ENCODE measurements around the gene SMC1B. TPM values are rescaled to one million over a fixed set of nuclear protein-coding genes. Genes with fewer than 3 reads are reported as not detected.

SMC1B gene
- total and polyA plus RNA-seq, 10 donors = 0.06 to 0.12 (median 0.10) TPM; not detected in 7

DNA sequence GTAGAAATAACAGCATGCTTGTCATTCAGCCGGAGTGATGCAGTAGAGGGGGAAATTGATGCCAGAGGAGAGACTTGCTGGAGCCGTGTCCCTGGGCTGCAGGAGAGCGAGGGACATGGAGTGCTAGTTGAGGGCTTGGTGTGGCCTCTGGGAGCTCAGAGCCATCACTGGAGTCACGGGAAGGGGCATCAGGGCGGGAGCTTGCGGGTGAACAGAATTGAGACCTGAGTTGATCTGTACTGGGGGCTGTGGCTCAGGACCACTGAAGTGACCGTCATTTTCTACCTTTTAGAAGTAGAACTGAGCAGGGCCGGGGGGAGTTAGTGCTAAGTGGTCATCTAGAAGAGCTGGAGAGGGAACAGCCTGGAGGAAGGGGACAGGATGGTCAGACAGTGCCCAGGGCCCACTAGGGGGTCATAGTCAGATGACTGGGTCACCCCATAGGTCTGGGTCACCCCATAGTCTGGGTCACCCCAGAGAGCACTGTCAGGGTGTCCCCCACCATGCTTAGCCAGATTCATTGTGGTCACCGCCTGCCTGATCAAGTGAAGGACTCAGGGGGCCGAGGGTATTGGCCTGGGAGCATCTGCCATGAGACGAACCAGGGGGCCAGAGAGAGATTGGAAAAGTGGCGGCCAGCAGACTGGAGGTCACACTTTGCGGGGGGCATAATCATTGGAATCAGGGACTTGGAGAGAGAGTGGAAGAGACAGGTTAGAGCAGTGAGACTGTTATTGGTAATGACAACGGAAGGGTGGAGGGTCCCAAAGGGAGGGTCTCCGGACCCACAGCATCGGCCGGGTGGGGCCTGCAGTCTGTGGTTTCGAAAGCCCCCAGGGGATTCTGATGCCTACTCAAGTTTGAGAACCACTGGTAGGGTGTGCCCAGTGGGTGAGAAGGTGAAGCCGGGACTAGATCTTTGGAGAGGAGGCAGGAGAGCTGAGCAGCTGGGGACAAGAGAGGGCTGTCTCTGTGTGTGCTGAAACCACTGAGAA lies 15.3 kb upstream of the SMC1B start:
- TF ChIP-seq, protein P1, sequence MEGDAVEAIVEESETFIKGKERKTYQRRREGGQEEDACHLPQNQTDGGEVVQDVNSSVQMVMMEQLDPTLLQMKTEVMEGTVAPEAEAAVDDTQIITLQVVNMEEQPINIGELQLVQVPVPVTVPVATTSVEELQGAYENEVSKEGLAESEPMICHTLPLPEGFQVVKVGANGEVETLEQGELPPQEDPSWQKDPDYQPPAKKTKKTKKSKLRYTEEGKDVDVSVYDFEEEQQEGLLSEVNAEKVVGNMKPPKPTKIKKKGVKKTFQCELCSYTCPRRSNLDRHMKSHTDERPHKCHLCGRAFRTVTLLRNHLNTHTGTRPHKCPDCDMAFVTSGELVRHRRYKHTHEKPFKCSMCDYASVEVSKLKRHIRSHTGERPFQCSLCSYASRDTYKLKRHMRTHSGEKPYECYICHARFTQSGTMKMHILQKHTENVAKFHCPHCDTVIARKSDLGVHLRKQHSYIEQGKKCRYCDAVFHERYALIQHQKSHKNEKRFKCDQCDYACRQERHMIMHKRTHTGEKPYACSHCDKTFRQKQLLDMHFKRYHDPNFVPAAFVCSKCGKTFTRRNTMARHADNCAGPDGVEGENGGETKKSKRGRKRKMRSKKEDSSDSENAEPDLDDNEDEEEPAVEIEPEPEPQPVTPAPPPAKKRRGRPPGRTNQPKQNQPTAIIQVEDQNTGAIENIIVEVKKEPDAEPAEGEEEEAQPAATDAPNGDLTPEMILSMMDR (IDR thresholded peaks at IDR 0.05 in 8 of 11, conservative IDR thresholded peaks at IDR 0.05 in 3 of 11) = no peak
- TF ChIP-seq POLR2AphosphoS5 (IDR thresholded peaks at IDR 0.05) = no peak
- TF ChIP-seq POLR2A (IDR thresholded peaks at IDR 0.05) = no peak
- intact Hi-C loops (cut with DNase I; ENCODE audit: low total_unique reads) = no loop called here
- DNase-seq = peak; percentile 33
- peaks cover 0 to 9% (median 4%) of the 10 kb centered on the region in 8 donors for H3K9me3 ChIP-seq
- WGBS, 5 donors = 83 to 92% (median 88%) methylated on average over 19 of the region's 19 CpGs
- H3K4me3 ChIP-seq = no peak overlapping the region
- peaks cover 0 to 3% (median 0%) of the 10 kb centered on the region in 6 donors for H3K4me1 ChIP-seq
- H3K27ac ChIP-seq = no peak overlapping the region
- peaks cover 0 to 4% (median 0%) of the 10 kb centered on the region in 7 donors for H3K27me3 ChIP-seq (replicated peaks in 1 of 7)
- no peaks in the 10 kb centered on the region for H3K36me3 ChIP-seq

DNA sequence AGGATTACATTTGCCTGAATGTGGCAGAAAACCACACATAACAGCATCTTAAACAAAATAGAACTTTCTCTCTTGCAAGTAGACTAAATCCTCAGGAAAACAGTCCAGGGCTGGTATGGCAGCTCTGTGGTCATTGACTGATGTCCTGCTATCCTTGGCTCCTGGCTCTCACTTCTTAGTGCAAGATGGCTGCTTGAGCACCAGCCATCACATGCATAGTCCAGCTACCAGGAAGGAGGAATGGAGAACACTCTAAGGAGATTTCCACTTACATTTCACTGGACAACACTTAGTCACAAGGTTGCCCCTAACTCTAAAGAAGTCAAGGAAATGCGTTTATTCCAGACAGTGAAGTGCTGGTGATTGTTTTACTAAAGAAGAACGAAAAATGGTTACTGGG lies 13.7 kb upstream of the SMC1B start:
- Histone ChIP-seq H3K4me1 (peaks cover 0 to 8% (median 0%) of the 10 kb centered on the region in 6 donors), H3K4me3 (no peak overlapping the region), H3K27me3 (replicated peaks in 1 of 7) (peaks cover 0 to 4% (median 0%) of the 10 kb centered on the region in 7 donors), H3K9me3 (peaks cover 0 to 9% (median 4%) of the 10 kb centered on the region in 8 donors), H3K36me3 (no peaks in the 10 kb centered on the region), H3K27ac (no peak overlapping the region)
- 61 to 84% (median 76%) methylated on average over 2 of the region's 2 CpGs for WGBS, 5 donors
- intact Hi-C loops (cut with DNase I; ENCODE audit: low total_unique reads) = no loop called here
- DNase-seq = no peak
- TF ChIP-seq, protein P1 (IDR thresholded peaks at IDR 0.05 in 8 of 11, conservative IDR thresholded peaks at IDR 0.05 in 3 of 11) = no peak
- TF ChIP-seq POLR2A (IDR thresholded peaks at IDR 0.05) = no peak
- no peak for TF ChIP-seq POLR2AphosphoS5 (IDR thresholded peaks at IDR 0.05)

DNA sequence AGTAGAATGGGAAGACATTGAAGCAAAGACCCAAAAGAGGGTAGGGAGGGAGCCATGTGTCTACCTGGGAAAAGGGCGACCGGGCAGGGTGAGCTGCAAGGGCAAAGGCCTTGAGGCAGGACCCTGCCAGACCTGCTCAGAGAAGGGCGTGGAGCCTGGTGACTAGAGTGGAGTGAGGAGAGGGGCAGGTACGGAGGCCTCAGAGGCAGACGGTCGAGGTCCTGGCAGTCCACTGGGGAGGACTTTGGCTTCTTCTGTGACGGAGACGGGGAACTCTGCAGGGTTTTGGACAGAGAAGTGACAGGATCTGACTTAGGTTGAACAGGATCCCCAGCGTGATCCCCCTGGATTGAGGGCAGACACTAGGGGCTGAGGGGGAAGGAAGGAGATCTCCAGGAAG lies 13.0 kb upstream of the SMC1B start:
- WGBS, 5 donors = 92 to 99% (median 98%) methylated on average over 9 of the region's 9 CpGs
- no peak overlapping the region for H3K4me3 ChIP-seq
- peaks cover 0 to 9% (median 4%) of the 10 kb centered on the region in 8 donors for H3K9me3 ChIP-seq
- no peaks in the 10 kb centered on the region for H3K36me3 ChIP-seq
- peak; percentile 47 for DNase-seq
- peaks cover 0 to 4% (median 0%) of the 10 kb centered on the region in 7 donors for H3K27me3 ChIP-seq (replicated peaks in 1 of 7)
- peaks cover 0 to 8% (median 0%) of the 10 kb centered on the region in 6 donors for H3K4me1 ChIP-seq
- no peak overlapping the region for H3K27ac ChIP-seq
- no peak for TF ChIP-seq POLR2AphosphoS5 (IDR thresholded peaks at IDR 0.05)
- intact Hi-C loops (cut with DNase I; ENCODE audit: low total_unique reads) = no loop called here

DNA sequence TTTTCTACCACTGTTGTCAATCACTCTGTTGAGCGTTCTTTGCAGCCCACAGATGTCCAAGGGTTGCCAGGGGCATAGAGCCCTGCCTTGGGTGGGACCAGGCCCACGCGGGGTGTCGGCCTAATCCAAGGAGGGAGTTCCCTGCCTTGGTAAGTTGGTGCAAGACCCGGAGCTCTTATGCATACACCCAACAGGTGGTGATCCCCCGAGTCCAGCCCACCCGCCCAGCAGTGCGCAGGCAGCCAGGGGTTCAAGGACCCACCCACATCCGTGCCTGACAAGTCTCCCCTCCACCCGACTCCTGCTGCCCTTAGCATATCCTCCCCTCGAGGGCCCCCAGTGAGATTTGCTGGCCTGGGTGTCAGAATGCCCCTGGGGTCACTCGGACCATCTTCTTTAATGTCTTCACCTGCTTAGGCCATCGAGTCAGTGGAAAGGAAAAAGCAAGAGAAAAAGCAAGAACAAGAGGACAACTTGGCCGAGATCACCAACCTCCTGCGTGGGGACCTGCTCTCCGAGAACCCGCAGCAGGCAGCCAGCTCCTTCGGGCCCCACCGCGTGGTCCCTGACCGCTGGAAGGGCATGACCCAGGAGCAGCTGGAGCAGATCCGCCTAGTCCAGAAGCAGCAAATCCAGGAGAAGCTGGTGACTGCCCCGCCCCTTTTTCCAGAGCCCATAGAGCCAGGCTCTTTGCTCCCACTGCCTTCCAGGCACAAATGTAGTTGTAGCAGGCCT lies 12.3 kb upstream of the SMC1B start:
- H3K27ac ChIP-seq = no peak overlapping the region
- 90 to 95% (median 93%) methylated on average over 22 to 23 of the region's 23 CpGs for WGBS, 5 donors
- peaks cover 0 to 9% (median 4%) of the 10 kb centered on the region in 8 donors for H3K9me3 ChIP-seq
- DNase-seq = peak; percentile 47
- peaks cover 0 to 4% (median 0%) of the 10 kb centered on the region in 7 donors for H3K27me3 ChIP-seq (replicated peaks in 1 of 7)
- no peak overlapping the region for H3K4me3 ChIP-seq
- no peak for TF ChIP-seq POLR2A (IDR thresholded peaks at IDR 0.05)
- TF ChIP-seq, protein P1 (IDR thresholded peaks at IDR 0.05 in 8 of 11, conservative IDR thresholded peaks at IDR 0.05 in 3 of 11) = no peak
- intact Hi-C loops (cut with DNase I; ENCODE audit: low total_unique reads) = no loop called here
- peaks cover 0 to 8% (median 0%) of the 10 kb centered on the region in 6 donors for H3K4me1 ChIP-seq
- H3K36me3 ChIP-seq = no peaks in the 10 kb centered on the region

All from spleen (tissue), 11 donors.